Gastroesophageal sphincter (tissue), 3 donors: ENCODE results near the gene VWA8.
A peak's percentile ranks its signal among the peaks of the same experiment; 100 is the strongest.

ENCODE experiments used
- EP300 ChIP-seq: sonication (generic); formaldehyde crosslinking; IDR thresholded peaks from one replicate; pipeline ENCODE4 v1.6.1; 2017; ENCODE audit warnings: antibody characterized with exemption, mild to moderate bottlenecking
- POLR2A ChIP-seq, 2 donors: fragments of 450-650 bp; IDR thresholded peaks; one replicate each; pipeline ENCODE4 v1.6.1; 2017; ENCODE audit warnings: antibody characterized with exemption in 2 of 2, mild to moderate bottlenecking in 2 of 2, moderate library complexity in 1 of 2
- TF ChIP-seq, protein P1 (sequence below), 4 experiments: fragments of 200-600 bp in 2 of 4; fragments of 450-650 bp in 2 of 4; sonication (generic) in 1 of 4; IDR thresholded peaks; one replicate each; pipeline ENCODE4 v1.5.1; 2017 to 2019; ENCODE audit warnings: antibody characterized with exemption in 4 of 4, mild to moderate bottlenecking in 2 of 4, moderate library complexity in 2 of 4

DNA sequence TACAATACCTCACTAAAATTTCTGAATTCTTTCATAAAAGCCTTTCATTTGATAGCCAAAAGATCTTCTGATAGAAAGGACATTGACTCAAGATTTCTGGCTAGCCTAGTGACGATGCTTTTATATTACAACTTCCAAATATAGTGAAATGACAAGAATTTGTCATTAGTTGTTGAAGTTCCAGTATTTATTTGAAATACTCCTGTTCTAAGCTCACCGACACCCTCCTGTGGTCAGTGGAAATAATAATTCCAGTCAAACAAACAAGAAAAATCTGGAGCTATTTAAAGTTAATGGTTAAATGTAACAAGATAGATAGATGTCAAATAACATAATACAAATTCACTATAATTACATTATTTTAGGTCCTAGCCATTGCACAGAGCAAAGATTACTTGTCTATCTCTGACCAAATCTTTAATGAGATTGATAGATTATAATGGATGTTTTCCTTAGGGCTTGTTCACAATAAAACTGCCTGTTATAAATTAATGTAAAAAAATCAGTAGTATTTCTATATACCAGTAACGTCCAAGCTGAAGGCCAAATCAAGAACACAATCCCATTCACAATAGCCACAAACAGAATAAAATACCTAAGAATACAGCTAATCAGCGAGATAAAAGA, 308.1 kb downstream of the VWA8 start:
- TF ChIP-seq POLR2A (IDR thresholded peaks at IDR 0.05) (no peak), EP300 (no peak)
- TF ChIP-seq, protein P1, sequence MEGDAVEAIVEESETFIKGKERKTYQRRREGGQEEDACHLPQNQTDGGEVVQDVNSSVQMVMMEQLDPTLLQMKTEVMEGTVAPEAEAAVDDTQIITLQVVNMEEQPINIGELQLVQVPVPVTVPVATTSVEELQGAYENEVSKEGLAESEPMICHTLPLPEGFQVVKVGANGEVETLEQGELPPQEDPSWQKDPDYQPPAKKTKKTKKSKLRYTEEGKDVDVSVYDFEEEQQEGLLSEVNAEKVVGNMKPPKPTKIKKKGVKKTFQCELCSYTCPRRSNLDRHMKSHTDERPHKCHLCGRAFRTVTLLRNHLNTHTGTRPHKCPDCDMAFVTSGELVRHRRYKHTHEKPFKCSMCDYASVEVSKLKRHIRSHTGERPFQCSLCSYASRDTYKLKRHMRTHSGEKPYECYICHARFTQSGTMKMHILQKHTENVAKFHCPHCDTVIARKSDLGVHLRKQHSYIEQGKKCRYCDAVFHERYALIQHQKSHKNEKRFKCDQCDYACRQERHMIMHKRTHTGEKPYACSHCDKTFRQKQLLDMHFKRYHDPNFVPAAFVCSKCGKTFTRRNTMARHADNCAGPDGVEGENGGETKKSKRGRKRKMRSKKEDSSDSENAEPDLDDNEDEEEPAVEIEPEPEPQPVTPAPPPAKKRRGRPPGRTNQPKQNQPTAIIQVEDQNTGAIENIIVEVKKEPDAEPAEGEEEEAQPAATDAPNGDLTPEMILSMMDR (IDR thresholded peaks at IDR 0.05) = peak; percentile 38 to 78 (median 69)
